AG04450 (cell line): ENCODE results near the gene ERC1. TPM values are rescaled to one million over a fixed set of nuclear protein-coding genes. Genes with fewer than 3 reads are reported as not detected.

Experiments
- CTCF ChIA-PET: fragments of 300-600, 350-600 bp; formaldehyde crosslinking; extraction: SDS; loops from one replicate; lab custom pipeline; 2022; ENCODE audit warnings: antibody characterized with exemption, inconsistent platforms; lab: Charles Lee
- POLR2A ChIA-PET: fragments of 350-600 bp; formaldehyde crosslinking; extraction: SDS; loops from one replicate; lab custom pipeline; 2021; ENCODE audit warnings: antibody characterized with exemption, inconsistent platforms; lab: Yijun Ruan, JAX
- DNase-seq: peaks from one replicate; pipeline ENCODE4 v3.0.0-alpha.2; 2011; ENCODE audit warnings: low read depth, low spot score
- H3K27ac ChIP-seq: one replicate; pipeline ENCODE4 v1.5.1; 2012; ENCODE audit warnings: low read depth, low read length, control low read depth
- H3K27me3 ChIP-seq: one replicate; pipeline ENCODE4 v1.6.0; 2012; ENCODE audit warnings: low read length; ENCODE audit not compliant: control insufficient read depth, insufficient read depth
- H3K4me3 ChIP-seq: 2 replicates; pipeline ENCODE4 v1.5.1; 2011; ENCODE audit warnings: mild to moderate bottlenecking, low read depth, low read length, control low read depth
- H3K9me3 ChIP-seq: 2 replicates; pipeline ENCODE4 v1.5.1; 2012; ENCODE audit warnings: low read length; ENCODE audit not compliant: control insufficient read depth, insufficient read depth
- CTCF ChIP-seq: IDR thresholded peaks from 2 replicates; pipeline ENCODE4 v1.5.1; 2011; ENCODE audit warnings: low read depth, low read length, control low read depth, inconsistent platforms
- polyA plus RNA-seq: library from polyadenylated mRNA; depleted of rRNA; stranded (reverse); fragments of >200 nt; gene quantifications from 2 replicates; pipeline ENCODE4 v1.2.3, GENCODE V29; 2011

ERC1 gene
- polyA plus RNA-seq, 1 experiment = 28.6 TPM

- Histone ChIP-seq H3K9me3 (no peaks in the 10 kb centered on the region), H3K27me3 (no peaks in the 10 kb centered on the region), H3K4me3 (no peak overlapping the region), H3K27ac (no peak overlapping the region)
- CTCF ChIA-PET = no interaction called here
- no peak for DNase-seq
- POLR2A ChIA-PET = interaction anchor here (0.6 to 1.0 kb wide), 2 partner anchors 118 to 367 kb away, joined by 3 read pairs; no protein-coding TSS in a partner anchor
- no peak for TF ChIP-seq CTCF
These were observed 366.1 kb downstream of the ERC1 start for GRCh38 chr12:1357171-1357570.

GRCh38 chr12:1357711-1358110 is 366.7 kb downstream of the ERC1 start:
- ChIA-PET CTCF (interaction anchor here (1.0 kb wide), 1 partner anchor 240 kb away, joined by 5 read pairs; no protein-coding TSS in a partner anchor), POLR2A (no interaction called here)
- DNase-seq = no peak
- no peaks in the 10 kb centered on the region for H3K9me3 ChIP-seq
- no peak for TF ChIP-seq CTCF
- no peaks in the 10 kb centered on the region for H3K27me3 ChIP-seq
- no peak overlapping the region for H3K4me3 ChIP-seq
- H3K27ac ChIP-seq = no peak overlapping the region

- ChIA-PET POLR2A (interaction anchor here (0.7 kb wide), 1 partner anchor 23 kb away, joined by 9 read pairs; no protein-coding TSS in a partner anchor), CTCF (interaction anchor here (0.9 to 2.6 kb wide), 2 partner anchors 10 to 222 kb away, joined by 6 read pairs; no protein-coding TSS in a partner anchor)
- Histone ChIP-seq H3K27me3 (no peaks in the 10 kb centered on the region), H3K9me3 (no peaks in the 10 kb centered on the region), H3K27ac (no peak overlapping the region), H3K4me3 (no peak overlapping the region)
- no peak for TF ChIP-seq CTCF
- DNase-seq = peak; percentile 71
These were observed 369.6 kb downstream of the ERC1 start for GRCh38 chr12:1360441-1361210.

GRCh38 chr12:1362143-1362662 is 371.2 kb downstream of the ERC1 start:
- Histone ChIP-seq H3K9me3 (no peaks in the 10 kb centered on the region), H3K27me3 (no peaks in the 10 kb centered on the region), H3K27ac (no peak overlapping the region), H3K4me3 (no peak overlapping the region)
- TF ChIP-seq CTCF = no peak
- POLR2A ChIA-PET = no interaction called here
- no peak for DNase-seq
- CTCF ChIA-PET = interaction anchor here (0.6 to 2.6 kb wide), 2 partner anchors 12 to 245 kb away, joined by 3 to 6 read pairs; no protein-coding TSS in a partner anchor

GRCh38 chr12:1365703-1366102 is 374.7 kb downstream of the ERC1 start:
- H3K27me3 ChIP-seq = no peaks in the 10 kb centered on the region
- TF ChIP-seq CTCF = no peak
- ChIA-PET POLR2A (no interaction called here), CTCF (no interaction called here)
- H3K27ac ChIP-seq = no peak overlapping the region
- no peak for DNase-seq
- no peaks in the 10 kb centered on the region for H3K9me3 ChIP-seq
- no peak overlapping the region for H3K4me3 ChIP-seq
